ENCODE data around the gene SRRT.

DNA sequence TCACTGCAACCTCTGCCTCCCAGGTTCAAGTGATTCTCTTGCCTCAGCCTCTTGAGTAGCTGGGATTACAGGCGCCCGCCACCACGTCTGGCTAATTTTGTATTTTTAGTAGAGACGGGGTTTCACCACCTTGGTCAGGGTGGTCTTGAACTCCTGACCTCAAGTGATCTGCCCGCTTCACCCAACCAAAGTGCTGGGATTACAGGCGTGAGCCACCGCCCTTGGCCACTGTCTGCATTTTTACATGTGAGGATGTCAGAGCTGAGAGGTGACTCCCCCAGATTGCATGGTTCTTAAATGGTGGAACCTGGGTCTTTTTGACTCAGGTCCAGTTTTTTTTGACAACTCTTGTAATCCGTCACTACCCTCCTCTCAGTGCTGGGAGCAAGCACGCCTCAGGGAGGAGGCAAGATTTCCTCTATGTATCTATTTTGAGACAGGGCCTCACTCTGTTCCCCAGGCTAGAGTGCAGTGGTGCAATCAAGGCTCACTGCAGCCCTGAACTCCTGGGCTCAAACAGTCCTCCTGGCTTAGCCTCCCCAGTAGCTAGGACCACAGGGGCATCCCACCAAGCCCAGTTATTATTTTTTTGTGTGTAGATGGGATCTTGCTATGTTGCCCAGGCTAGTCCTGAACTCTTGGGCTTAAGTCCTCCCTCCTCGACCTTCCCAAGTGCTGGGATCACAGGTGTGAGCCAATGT, 1.2 kb upstream of the SRRT start:
- TF ChIP-seq, protein P1, sequence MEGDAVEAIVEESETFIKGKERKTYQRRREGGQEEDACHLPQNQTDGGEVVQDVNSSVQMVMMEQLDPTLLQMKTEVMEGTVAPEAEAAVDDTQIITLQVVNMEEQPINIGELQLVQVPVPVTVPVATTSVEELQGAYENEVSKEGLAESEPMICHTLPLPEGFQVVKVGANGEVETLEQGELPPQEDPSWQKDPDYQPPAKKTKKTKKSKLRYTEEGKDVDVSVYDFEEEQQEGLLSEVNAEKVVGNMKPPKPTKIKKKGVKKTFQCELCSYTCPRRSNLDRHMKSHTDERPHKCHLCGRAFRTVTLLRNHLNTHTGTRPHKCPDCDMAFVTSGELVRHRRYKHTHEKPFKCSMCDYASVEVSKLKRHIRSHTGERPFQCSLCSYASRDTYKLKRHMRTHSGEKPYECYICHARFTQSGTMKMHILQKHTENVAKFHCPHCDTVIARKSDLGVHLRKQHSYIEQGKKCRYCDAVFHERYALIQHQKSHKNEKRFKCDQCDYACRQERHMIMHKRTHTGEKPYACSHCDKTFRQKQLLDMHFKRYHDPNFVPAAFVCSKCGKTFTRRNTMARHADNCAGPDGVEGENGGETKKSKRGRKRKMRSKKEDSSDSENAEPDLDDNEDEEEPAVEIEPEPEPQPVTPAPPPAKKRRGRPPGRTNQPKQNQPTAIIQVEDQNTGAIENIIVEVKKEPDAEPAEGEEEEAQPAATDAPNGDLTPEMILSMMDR (IDR thresholded peaks at IDR 0.05): no peak
- TF ChIP-seq POLR2A (IDR thresholded peaks at IDR 0.05) (no peak), POLR2AphosphoS5 (IDR thresholded peaks at IDR 0.05) (no peak)

Measured in prostate gland (tissue), 2 donors.